ENCODE data around the gene ZSCAN5C.
"Not testable (repeated sequence)": the region's sequence is repeated elsewhere in the genome, so short reads cannot be mapped to it uniquely, and the experiment has no call there.

- TF ChIP-seq CTCF (conservative IDR thresholded peaks at IDR 0.05; ENCODE audit: low read length): peak; percentile 43
- not testable (repeated sequence) for TF ChIP-seq EZH2phosphoT487 (IDR thresholded peaks at IDR 0.05; ENCODE audit: borderline replicate concordance)
These were observed 19.4 kb downstream of the ZSCAN5C start for GRCh38 chr19:56221442-56221841.
